HEK293T (cell line): ENCODE measurements around the gene TPRX2.

Experiments used
- ELF4 ChIP-seq: fragments of 450-650 bp; IDR thresholded peaks from 2 replicates; pipeline ENCODE4 v1.6.1; 2017; ENCODE audit warnings: antibody characterized with exemption
- FOXK2 ChIP-seq: fragments of 450-650 bp; IDR thresholded peaks from 2 replicates; pipeline ENCODE4 v1.6.1; 2016; ENCODE audit warnings: mild to moderate bottlenecking
- SP1 ChIP-seq: fragments of 450-650 bp; IDR thresholded peaks from 2 replicates; pipeline ENCODE4 v1.6.1; 2017

DNA sequence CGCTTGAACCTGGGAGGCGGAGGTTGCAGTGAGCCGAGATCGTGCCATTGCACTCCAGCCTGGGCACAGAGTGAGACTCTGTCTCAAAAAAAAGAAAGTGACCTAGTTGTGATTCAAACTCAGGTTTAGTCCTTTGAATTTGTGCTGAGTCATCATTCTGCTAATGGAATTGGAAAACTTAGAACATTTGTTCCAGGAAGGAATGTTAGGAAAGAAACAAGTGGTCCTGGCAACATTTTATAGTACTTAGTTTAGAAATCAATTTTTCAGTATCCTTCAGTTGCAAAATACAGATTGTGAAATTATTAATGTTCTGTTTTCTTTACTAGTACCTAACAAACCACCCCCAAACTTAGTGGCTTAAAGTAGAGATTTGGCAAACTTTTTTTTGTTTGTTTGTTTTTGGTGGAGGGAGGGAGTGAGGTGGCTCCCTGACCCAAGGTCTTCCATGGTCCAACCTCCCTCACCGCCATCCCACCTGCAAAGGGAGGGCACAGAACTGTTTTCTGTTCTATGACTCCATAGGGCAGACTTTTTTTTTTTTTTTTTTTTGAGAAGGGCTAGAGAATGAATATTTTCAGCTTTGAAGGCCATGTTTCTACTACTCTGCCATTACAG lies 36.2 kb downstream of the TPRX2 start:
- TF ChIP-seq ELF4 (no peak), SP1 (no peak), FOXK2 (no peak)
